Stimulated activated naive CD4-positive, alpha-beta T cell (primary cell): ENCODE data around the gene IGF2.
"Not testable (repeated sequence)": the region's sequence is repeated elsewhere in the genome, so short reads cannot be mapped to it uniquely, and the experiment has no call there.

ENCODE experiments used
- DNase-seq, 6 experiments: peaks; one replicate each; lab custom pipeline; 2025; lab: John Stamatoyannopoulos, UW

The IGF2 gene, protein sequence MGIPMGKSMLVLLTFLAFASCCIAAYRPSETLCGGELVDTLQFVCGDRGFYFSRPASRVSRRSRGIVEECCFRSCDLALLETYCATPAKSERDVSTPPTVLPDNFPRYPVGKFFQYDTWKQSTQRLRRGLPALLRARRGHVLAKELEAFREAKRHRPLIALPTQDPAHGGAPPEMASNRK

DNA sequence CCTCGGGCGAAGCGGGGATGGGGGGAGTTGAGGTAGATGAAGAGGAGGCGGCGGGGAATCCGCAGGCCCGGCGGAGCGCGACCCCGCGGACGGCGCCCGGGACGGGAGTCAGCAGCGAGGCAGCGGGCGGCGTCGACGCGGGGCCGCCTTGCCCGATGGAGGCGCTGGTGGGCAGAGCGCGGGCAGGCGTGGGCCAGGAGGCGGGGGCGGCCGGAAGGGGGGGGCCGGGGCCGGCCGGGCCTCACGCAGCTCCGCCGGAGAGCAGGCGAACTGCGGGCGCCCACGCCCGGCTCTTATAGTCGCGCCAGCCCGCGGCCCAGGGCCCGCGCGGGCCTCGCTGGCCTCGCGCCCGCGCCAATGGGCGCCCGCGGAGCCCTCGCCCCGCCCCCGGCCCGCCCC, at the start of gene IGF2:
Gene IGF2 (minus strand): TSS at position 267 of the 399 bp plus-strand sequence. CDS start 3,866 bp downstream, outside the sequence.
- no peak for DNase-seq

GRCh38 chr11:2188745-2189144, 49.6 kb upstream of the IGF2 start:
- no peak for DNase-seq

DNA sequence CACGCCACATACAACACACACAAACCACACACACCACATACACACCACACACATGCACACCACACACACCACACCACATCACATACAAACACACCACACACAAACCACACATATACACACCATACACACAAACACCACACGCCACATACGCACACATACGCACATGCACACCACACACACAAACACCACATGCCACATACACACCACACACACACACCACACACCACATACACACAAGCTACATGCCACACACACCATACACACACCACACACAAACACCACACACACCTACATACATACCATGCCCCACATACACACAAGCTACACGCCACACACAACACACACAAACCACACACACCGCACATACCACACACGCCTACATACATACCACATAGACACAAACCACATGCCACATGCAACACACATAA, 48.1 kb upstream of the IGF2 start:
- DNase-seq: no peak

DNA sequence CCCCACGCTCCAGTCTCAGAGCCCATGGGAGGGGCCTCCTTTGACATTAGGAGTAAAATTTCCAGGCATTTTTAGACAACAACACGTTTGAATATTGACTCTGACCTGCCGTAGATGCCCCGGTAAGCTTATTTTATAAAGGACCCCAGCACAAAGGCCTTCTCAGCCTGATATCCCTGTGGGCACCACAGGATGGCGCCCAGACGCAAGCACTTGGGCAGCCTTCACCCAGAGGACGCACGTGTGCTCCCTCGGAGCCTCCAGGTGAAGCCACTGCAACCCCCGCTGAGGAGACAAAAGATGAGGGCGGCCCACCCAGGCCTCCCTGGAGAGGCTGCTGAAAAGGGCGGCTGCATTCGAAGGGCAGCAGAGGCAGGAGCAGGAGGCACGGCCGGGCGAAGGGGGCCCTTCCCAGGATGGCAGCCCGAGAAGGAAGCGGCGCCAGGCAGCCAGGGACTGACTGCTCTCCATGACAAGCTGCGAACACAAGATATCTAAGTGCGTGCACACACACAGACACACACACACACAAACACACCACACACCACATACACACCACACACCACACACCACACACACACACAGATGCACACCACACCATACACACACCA, 47.6 kb upstream of the IGF2 start:
- DNase-seq: peak; percentile 19 to 57 (median 34)

- DNase-seq: no peak
Measured at GRCh38 chr11:2185324-2186085, 46.3 kb upstream of the IGF2 start.

GRCh38 chr11:2182692-2183474, 43.7 kb upstream of the IGF2 start:
- DNase-seq: no peak

DNA sequence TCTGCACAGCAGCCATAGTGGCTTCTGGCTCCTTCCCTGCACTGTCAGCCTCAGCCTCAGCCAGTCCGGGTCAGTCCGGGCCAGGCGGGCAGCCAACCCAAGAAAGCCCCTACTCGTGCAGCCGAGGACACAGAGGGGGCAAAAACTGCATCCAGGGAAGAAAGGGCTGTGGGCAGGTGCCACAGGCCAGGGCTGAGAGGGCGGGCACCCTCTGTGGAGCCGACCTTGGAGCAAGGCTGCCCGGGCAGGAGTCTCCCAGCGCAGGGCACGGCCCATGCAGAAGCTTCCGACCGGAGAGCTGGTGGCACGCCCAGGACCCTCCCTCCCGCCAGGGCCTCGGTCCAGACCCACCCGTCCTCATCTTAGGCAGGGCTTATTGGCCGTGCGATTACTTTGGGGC, 42.9 kb upstream of the IGF2 start:
- DNase-seq: no peak

- DNase-seq: no peak
Measured at GRCh38 chr11:2180789-2181370, 41.7 kb upstream of the IGF2 start.

- no peak for DNase-seq
Measured at GRCh38 chr11:2180347-2180746, 41.2 kb upstream of the IGF2 start.

GRCh38 chr11:2179516-2179915, 40.3 kb upstream of the IGF2 start:
- no peak for DNase-seq

DNA sequence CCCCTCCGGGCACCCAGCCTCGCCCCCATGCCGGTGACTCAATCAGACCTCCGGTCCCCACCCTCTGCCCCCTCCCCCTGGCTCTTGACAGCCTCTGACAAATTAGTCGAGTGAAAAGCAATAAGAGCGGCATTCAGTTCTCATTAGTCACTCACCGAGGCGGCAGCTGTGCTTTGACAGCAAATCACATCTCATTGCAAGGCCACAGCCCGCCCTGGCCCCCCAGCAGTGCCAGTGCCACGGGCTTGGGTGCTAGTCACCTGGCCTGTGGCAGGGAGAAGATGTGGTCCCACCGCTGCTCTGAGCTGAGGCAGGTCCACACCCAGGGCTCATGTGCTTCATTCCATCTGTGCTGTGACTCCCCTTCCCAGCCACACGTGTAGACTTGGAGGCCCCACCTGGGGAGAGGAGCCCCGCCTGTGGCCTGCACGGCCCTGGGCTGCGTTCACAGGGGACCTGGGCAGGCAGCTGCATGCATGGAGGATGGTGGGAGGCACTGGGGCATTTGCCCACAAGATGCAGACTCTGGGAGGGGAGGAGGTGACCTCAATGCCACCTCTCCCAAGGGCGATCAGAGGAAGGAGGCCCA, 39.8 kb upstream of the IGF2 start:
- DNase-seq: no peak

DNA sequence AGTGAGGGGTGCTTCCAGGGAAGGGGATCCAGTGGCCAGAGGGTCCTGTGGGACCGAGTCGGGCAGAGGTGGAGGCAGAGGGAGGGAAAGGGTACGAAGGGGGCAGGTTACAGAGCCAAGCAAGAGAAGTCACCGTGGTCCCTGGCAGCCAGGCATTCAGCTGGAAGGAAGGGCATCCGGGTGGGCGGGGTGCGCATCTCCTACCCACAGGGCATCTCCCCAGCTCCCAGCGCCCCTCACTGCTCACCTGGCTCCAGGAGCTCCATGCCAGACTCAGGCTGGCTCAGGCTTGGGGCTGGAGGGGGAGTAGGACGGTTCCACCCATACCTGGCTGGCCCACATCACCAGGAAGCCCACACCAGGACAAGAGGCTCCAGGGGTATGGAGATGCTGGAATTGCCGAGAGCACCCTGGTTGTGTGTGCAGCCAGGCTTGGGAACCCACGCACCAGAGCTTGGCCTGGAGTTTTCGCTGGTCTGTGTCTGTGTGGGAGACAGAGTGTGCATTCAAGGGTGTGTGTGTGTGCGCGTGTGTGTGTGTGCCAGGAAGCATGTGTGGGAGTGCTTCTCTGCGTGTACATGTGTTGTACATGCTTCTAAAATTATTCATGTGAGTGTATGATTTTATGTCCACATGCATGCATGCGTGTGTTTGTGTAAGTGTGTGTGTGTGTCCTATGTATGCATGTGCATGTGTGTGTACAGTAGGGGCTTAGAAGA, 39.0 kb upstream of the IGF2 start:
- DNase-seq: not testable (repeated sequence)

DNA sequence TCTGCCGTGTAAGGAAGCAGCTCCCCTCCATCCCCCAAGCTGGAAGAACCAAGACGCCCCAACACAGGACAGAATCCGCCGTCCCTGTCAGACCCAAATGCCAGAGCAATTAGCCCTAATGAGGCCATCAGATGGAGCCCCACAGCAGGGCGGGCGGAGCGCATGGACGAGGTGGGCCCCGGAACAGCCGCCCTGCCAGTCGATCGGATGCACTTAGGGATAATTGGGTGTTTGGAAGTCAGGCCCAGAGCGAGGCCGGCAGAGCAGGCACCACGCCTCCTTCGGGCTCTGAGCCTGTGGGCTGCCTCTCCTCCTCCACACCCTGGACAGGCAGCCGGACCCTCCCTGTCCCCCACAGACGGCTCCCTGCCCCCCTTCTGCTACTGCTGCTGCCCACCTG, 37.9 kb upstream of the IGF2 start:
- DNase-seq: no peak

GRCh38 chr11:2176389-2176900, 37.3 kb upstream of the IGF2 start:
- DNase-seq: no peak

DNA sequence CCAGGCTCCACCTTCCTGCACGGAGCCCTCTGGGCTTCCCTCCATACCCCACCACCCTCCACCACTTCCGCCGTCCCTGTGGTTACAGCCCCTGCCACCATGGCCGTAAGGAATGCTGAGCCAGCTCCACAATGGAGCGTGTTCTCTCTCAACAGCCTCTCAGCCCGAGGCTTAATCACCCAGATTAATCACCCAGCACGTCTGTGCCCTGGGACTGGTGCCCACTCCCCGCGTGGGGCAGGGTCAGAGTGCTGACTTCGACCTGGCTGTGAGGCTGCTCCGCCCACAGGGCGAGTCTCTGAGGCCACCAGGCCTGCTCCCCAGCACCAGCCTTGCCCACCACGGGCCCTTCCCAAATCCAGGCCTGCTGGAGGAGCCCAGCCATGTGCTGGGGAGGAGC, 36.5 kb upstream of the IGF2 start:
- DNase-seq: no peak

DNA sequence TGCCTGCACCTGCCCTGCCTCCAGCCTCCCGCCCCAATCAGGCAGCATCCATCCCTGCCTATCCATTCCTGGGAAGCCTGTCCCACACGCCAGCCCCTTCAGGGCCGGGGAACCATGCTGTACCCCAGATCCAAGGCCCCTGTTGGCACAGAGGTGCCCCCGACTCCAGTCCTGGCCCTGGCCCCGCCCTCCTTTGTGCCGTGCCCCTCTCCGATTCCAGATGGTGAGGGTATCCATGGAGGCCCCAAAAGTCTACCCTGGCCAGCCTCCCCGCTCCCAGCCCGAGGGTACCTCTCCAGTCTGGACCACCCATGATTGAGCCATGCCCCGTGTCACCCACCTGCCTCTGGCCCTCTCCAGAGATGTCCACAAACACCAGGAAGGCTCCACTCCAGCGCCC, 35.2 kb upstream of the IGF2 start:
- DNase-seq: no peak

GRCh38 chr11:2173761-2174160, 34.6 kb upstream of the IGF2 start:
- no peak for DNase-seq

DNA sequence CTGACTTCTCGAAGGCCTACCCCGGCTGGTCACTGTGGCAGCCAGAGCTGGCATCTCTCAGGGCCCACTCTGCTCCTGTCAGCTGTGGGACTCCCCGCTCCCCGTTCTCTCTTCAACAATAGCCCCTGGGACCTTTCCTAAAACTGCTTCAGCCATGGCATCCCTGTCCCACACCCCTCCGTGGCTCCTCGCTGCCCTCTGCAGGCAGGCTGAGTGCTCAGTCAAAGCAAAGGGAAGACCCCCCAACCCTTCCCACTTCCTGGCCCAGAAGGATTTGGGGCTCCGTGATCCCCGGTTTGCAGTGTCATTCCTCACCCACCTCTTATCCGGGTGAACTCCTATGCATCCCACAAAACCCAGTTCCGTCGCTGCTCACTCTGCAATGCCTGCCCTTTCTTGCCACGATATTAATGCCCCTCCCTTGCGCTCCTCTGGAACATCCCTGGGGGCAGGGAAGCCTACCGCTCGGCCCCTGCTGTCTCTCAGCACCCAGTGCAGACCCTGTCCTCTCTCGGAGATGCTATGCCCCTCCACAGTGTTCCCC, 34.0 kb upstream of the IGF2 start:
- DNase-seq: no peak

DNA sequence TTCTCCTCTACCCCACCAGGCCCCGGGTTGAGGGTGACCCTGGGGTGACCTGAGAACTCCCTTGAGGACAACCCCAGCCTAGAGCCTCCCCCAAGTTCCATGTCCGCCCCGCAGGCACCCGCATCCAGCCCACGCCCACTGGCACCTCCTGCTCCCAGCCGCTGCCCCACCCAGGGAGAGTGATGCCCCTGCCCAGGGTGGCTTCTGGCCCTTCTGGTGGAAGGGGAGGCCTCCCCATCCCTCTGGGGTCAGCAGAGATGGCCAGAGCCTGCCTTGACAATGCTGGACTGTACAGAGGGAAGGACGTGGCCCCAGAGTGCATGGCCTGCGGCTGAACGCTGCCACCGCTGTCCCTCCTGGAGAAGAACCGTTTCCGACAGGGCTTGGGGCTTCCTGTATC, 33.5 kb upstream of the IGF2 start:
- no peak for DNase-seq

- no peak for DNase-seq
Measured at GRCh38 chr11:2171591-2172003, 32.4 kb upstream of the IGF2 start, which contains the start of gene TH. Gene TH, minus strand, starts transcription at chr11:2171815. Its CDS starts 29 bp downstream, at chr11:2171786.
